Measurements from ENCODE around the gene ZNF808. TPM values are rescaled to one million over a fixed set of nuclear protein-coding genes. Genes with fewer than 3 reads are reported as not detected.

ZNF808 gene
- polyA plus RNA-seq, 1 of the 3 experiments (the other 2 are of a cell fraction) = 3.3 TPM

GRCh38 chr19:52535771-52536447 lies 8.4 kb downstream of the ZNF808 start:
- peak overlapping the region; percentile 48; the same call in 1 of the 2 replicates for H3K9ac ChIP-seq
- H3K4me2 ChIP-seq = peak overlapping the region; percentile 78
- H3K79me2 ChIP-seq (ENCODE audit: insufficient read depth) = peaks cover 16% of the 10 kb centered on the region; the same call in 1 of the 2 replicates

GRCh38 chr19:52536448-52536800 lies 9.0 kb downstream of the ZNF808 start:
- peak; percentile 47 for DNase-seq
- no peaks in the 10 kb centered on the region for H3K9me2 ChIP-seq
- H3K4me2 ChIP-seq = peak overlapping the region; percentile 78
- H4K20me1 ChIP-seq (ENCODE audit: insufficient read depth) = no peaks in the 10 kb centered on the region
- no peak overlapping the region for H3K27ac ChIP-seq (ENCODE audit: low read depth in 2 of 2, low read length in 1 of 2)
- H2AFZ ChIP-seq (ENCODE audit: low read depth) = no peak overlapping the region
- no peaks in the 10 kb centered on the region; a peak in 1 of 4 replicates for H3K4me1 ChIP-seq (ENCODE audit: control insufficient read depth in 1 of 2, insufficient read depth in 2 of 2, low read depth in 1 of 2, low read length in 1 of 2)
- 0 out of 2 replicates have a peak overlapping the region, but pooled peaks have one; percentile 48 for H3K9ac ChIP-seq
- peak overlapping the region; percentile 52 for H3K4me3 ChIP-seq (ENCODE audit: low read depth in 2 of 2, low read length in 1 of 2)
- H3F3A ChIP-seq (replicated peaks; ENCODE audit: insufficient read depth) = no peaks in the 10 kb centered on the region
- CTCF ChIA-PET = no interaction called here
- H3K36me3 ChIP-seq (replicated peaks in 1 of 2; ENCODE audit: control insufficient read depth in 1 of 2, insufficient read depth in 2 of 2, low read length in 1 of 2) = peaks cover 0 to 22% of the 10 kb centered on the region in 2 experiments
- POLR2A ChIA-PET = no interaction called here
- 34% methylated on average over 17 of the region's 17 CpGs for WGBS (ENCODE audit: low lambda C conversion rate)
- H3K27me3 ChIP-seq (ENCODE audit: insufficient read depth) = no peaks in the 10 kb centered on the region
- H3K79me2 ChIP-seq (ENCODE audit: insufficient read depth) = peaks cover 19% of the 10 kb centered on the region; the same call in 1 of the 2 replicates
- H3K9me3 ChIP-seq = no peaks in the 10 kb centered on the region
- no peak for TF ChIP-seq TCF12 (IDR thresholded peaks at IDR 0.05)
- TF ChIP-seq USF1 (IDR thresholded peaks at IDR 0.05; ENCODE audit: borderline replicate concordance, low read depth) = no peak
- TF ChIP-seq PBX3 (IDR thresholded peaks at IDR 0.05) = no peak
- TF ChIP-seq GABPA (IDR thresholded peaks at IDR 0.05; ENCODE audit: low read depth) = no peak
- no peak for TF ChIP-seq JUND (IDR thresholded peaks at IDR 0.05)
- no peak for TF ChIP-seq TAF1 (IDR thresholded peaks at IDR 0.05; ENCODE audit: borderline replicate concordance, low read depth, low read length)
- no peak for TF ChIP-seq MEF2A (IDR thresholded peaks at IDR 0.05; ENCODE audit: borderline replicate concordance, low read depth)
- no peak for TF ChIP-seq NRF1 (IDR thresholded peaks at IDR 0.05; ENCODE audit: low read depth, low read length)
- no peak for TF ChIP-seq USF2 (IDR thresholded peaks at IDR 0.05; ENCODE audit: borderline replicate concordance, low read depth, low read length)
- no peak for TF ChIP-seq RCOR1 (IDR thresholded peaks at IDR 0.05; ENCODE audit: low read length)
- TF ChIP-seq SMC3 (IDR thresholded peaks at IDR 0.05; ENCODE audit: low read depth, low read length) = no peak
- TF ChIP-seq FOXM1 (IDR thresholded peaks at IDR 0.05; ENCODE audit: low read depth) = no peak
- TF ChIP-seq RXRA (IDR thresholded peaks at IDR 0.05; ENCODE audit: borderline replicate concordance, low read depth) = no peak

More at GRCh38 chr19:52535771-52536447, 8.4 kb downstream of the ZNF808 start:
- no peaks in the 10 kb centered on the region for H3K9me3 ChIP-seq
- H3K9me2 ChIP-seq = no peaks in the 10 kb centered on the region
- H3F3A ChIP-seq (replicated peaks; ENCODE audit: insufficient read depth) = no peaks in the 10 kb centered on the region
- WGBS (ENCODE audit: low lambda C conversion rate) = 25% methylated on average over 44 of the region's 50 CpGs
- no peaks in the 10 kb centered on the region for H4K20me1 ChIP-seq (ENCODE audit: insufficient read depth)
- H2AFZ ChIP-seq (ENCODE audit: low read depth) = no peak overlapping the region
- TF ChIP-seq RXRA (IDR thresholded peaks at IDR 0.05; ENCODE audit: borderline replicate concordance, low read depth) (no peak), IRF3 (IDR thresholded peaks at IDR 0.05; ENCODE audit: low read depth, low read length) (no peak), POLR2AphosphoS5 (IDR thresholded peaks at IDR 0.05; ENCODE audit: low read depth, low read length) (peak; percentile 52; the same call in 1 of the 2 replicates), RFX5 (IDR thresholded peaks at IDR 0.05; ENCODE audit: low read length) (no peak), GABPA (IDR thresholded peaks at IDR 0.05; ENCODE audit: low read depth) (peak; percentile 43; the same call in 1 of the 2 replicates), MXI1 (IDR thresholded peaks at IDR 0.05; ENCODE audit: low read depth, low read length) (peak; percentile 80), ELF1 (IDR thresholded peaks at IDR 0.05) (no peak; the same call in 1 of the 2 replicates), ZBTB33 (IDR thresholded peaks at IDR 0.05; ENCODE audit: borderline replicate concordance, low read depth) (no peak), FOSL2 (IDR thresholded peaks at IDR 0.05; ENCODE audit: borderline replicate concordance, low read depth) (no peak), RAD21 (IDR thresholded peaks at IDR 0.05; ENCODE audit: low read length) (no peak)
- peak overlapping the region; percentile 52 to 55 for H3K4me3 ChIP-seq (ENCODE audit: low read depth in 2 of 2, low read length in 1 of 2)
- no peaks in the 10 kb centered on the region for H3K27me3 ChIP-seq (ENCODE audit: insufficient read depth)
- H3K36me3 ChIP-seq (replicated peaks in 1 of 2; ENCODE audit: control insufficient read depth in 1 of 2, insufficient read depth in 2 of 2, low read length in 1 of 2) = peaks cover 0 to 18% of the 10 kb centered on the region in 2 experiments
- ChIA-PET POLR2A (interaction anchor here (1.0 kb wide), 1 partner anchor 9 kb away, joined by 6 read pairs; no protein-coding TSS in a partner anchor), CTCF (no interaction called here)
- peak overlapping the region in 1 of 2 experiments; percentile 69; a peak in 3 of 4 replicates for H3K27ac ChIP-seq (ENCODE audit: low read depth in 2 of 2, low read length in 1 of 2)
- DNase-seq = peak; percentile 84
- H3K4me1 ChIP-seq (ENCODE audit: control insufficient read depth in 1 of 2, insufficient read depth in 2 of 2, low read depth in 1 of 2, low read length in 1 of 2) = no peaks in the 10 kb centered on the region; a peak in 1 of 4 replicates
